Stimulated activated effector memory CD8-positive, alpha-beta T cell treated with anti-CD3 and anti-CD28 coated beads, Interleukin-12 subunit alpha, Interleukin-12 subunit beta, amount 100 ng/mL, for 72 hours (primary cell): Measurements from ENCODE around the gene TOB2.
A peak's percentile ranks its signal among the peaks of the same experiment; 100 is the strongest.

Experiments
- ATAC-seq: fragments of 150-1000 bp; cut with Tn5 transposase; 2 replicates; pipeline ENCODE4 v1.10.0; 2021
- DNase-seq, 2 donors: peaks; one replicate each; pipeline ENCODE4 v3.0.0; 2021 to 2022; ENCODE audit warnings: low spot score in 2 of 2
- H3K27ac Mint-ChIP-seq: one replicate; pipeline ENCODE4 v1.8.0; 2022; ENCODE audit warnings: mild to moderate bottlenecking, mixed read lengths
- H3K36me3 Mint-ChIP-seq: one replicate; pipeline ENCODE4 v1.8.0; 2022; ENCODE audit warnings: mild to moderate bottlenecking, mixed read lengths
- H3K4me1 Mint-ChIP-seq: one replicate; pipeline ENCODE4 v1.8.0; 2022; ENCODE audit warnings: mixed read lengths
- H3K4me3 Mint-ChIP-seq: one replicate; pipeline ENCODE4 v1.8.0; 2022; ENCODE audit warnings: mild to moderate bottlenecking, mixed read lengths
- H3K9me3 Mint-ChIP-seq: one replicate; pipeline ENCODE4 v1.8.0; 2022; ENCODE audit warnings: mixed read lengths

TOB2 gene, protein sequence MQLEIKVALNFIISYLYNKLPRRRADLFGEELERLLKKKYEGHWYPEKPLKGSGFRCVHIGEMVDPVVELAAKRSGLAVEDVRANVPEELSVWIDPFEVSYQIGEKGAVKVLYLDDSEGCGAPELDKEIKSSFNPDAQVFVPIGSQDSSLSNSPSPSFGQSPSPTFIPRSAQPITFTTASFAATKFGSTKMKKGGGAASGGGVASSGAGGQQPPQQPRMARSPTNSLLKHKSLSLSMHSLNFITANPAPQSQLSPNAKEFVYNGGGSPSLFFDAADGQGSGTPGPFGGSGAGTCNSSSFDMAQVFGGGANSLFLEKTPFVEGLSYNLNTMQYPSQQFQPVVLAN

GRCh38 chr22:41446639-41447434, at the start of gene TOB2:
TOB2 (minus strand) TSS chr22:41446801; CDS start chr22:41437345, 9,456 bp downstream.
- ATAC-seq (peak; percentile 80), DNase-seq (peak; percentile 91 to 96)
- no peaks in the 10 kb centered on the region for H3K9me3 Mint-ChIP-seq
- H3K27ac Mint-ChIP-seq, result peak within 1 kb of the TSS; percentile 99
- peaks cover 65% of the 10 kb centered on the region for H3K36me3 Mint-ChIP-seq
- H3K4me1 Mint-ChIP-seq, result peaks cover 17% of the 10 kb centered on the region
- peak within 1 kb of the TSS; percentile 99 for H3K4me3 Mint-ChIP-seq

DNA sequence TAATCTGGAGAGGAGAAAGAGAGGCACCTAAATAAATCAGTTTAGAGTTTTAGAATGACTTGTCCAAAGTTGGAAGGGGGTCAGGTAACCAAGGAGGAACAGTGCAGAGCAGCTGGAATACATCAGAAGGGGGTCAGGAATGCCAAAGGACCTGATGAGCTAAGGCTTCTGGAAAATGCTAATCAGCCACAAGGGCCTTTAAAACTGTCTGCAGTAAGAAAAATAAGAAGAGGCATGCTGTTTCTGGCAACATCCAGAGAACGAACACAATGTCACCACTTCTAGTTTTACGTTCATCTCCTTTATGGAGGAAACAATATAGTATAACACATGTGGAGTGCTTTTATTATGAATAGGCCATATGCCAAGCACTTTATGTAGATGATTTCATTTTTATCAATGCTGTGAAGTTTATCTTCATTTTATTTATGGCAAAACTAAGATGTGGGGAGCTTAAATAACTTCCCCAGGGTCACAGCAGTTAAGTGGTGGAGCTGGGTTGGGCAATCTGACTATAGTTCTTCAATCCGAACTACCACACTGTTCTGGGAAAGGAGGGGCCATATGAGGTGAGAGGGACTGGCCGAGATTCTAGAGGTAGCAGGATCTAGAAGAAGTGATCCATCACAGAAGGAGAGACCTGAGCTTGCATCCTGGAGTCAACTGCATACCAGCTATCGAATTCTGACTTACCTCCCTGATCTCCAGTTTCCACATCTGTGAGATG, 44.9 kb upstream of the TOB2 start:
- no peak for DNase-seq
- Mint-ChIP-seq H3K27ac (peak overlapping the region; percentile 74), H3K9me3 (no peaks in the 10 kb centered on the region)

GRCh38 chr22:41488596-41489385, 42.2 kb upstream of the TOB2 start:
- Mint-ChIP-seq H3K4me1 (peaks cover 45% of the 10 kb centered on the region), H3K36me3 (peaks cover 4% of the 10 kb centered on the region), H3K27ac (peak overlapping the region; percentile 37), H3K9me3 (no peaks in the 10 kb centered on the region), H3K4me3 (no peak overlapping the region)
- ATAC-seq (no peak), DNase-seq (no peak)

More for the DNA sequence above, 44.9 kb upstream of the TOB2 start:
- no peak for ATAC-seq
- Mint-ChIP-seq H3K4me1 (peaks cover 30% of the 10 kb centered on the region), H3K4me3 (no peak overlapping the region), H3K36me3 (no peaks in the 10 kb centered on the region)

DNA sequence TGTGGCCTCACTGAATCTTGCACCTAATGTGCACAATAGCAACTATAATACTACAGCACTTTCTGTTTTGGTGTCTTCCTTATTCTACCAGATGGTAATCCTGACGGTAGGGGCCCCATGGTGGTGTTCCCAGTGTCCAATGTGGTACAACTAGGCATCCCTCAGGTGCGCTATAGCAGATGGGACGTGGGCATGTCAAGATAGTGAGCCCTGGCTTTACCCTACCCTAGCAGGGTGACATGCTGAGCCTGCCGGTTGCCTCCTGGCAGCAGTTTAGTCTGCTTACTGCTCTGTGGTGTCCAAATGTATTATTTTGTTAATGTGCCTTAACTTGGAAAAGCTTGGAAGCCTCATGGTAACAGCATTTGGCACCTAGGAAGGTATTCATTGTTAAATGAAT, 41.5 kb upstream of the TOB2 start:
- H3K4me1 Mint-ChIP-seq, result peaks cover 48% of the 10 kb centered on the region
- H3K9me3 Mint-ChIP-seq, result no peaks in the 10 kb centered on the region
- peaks cover 6% of the 10 kb centered on the region for H3K36me3 Mint-ChIP-seq
- DNase-seq (no peak), ATAC-seq (no peak)
- no peak overlapping the region for H3K4me3 Mint-ChIP-seq
- H3K27ac Mint-ChIP-seq, result no peak overlapping the region

GRCh38 chr22:41487037-41487935, 40.7 kb upstream of the TOB2 start:
- Mint-ChIP-seq H3K4me3 (no peak overlapping the region), H3K4me1 (peaks cover 56% of the 10 kb centered on the region), H3K27ac (peak overlapping the region; percentile 43), H3K9me3 (no peaks in the 10 kb centered on the region), H3K36me3 (peaks cover 10% of the 10 kb centered on the region)
- no peak for DNase-seq
- ATAC-seq, result no peak

DNA sequence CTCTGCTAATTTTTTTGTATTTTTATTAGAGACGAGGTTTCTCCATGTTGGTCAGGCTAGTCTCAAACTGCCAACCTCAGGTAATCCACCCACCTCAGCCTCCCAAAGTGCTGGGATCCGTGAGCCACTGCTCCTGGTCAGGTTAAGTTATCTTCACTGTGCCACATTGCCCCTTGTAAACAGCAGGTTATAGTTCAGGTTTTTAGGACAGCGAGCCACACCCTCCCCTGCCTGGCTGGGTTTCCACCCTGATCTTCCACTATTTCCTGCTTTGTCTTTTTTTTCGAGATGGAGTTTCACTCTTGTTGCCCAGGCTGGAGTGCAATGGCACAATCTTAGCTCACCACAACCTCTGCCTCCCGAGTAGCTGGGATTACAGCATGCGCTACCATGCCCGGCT, 38.4 kb upstream of the TOB2 start:
- ATAC-seq, result no peak
- peaks cover 62% of the 10 kb centered on the region for H3K4me1 Mint-ChIP-seq
- no peak for DNase-seq
- peak overlapping the region; percentile 34 for H3K27ac Mint-ChIP-seq
- no peak overlapping the region for H3K4me3 Mint-ChIP-seq
- H3K36me3 Mint-ChIP-seq, result peaks cover 10% of the 10 kb centered on the region
- H3K9me3 Mint-ChIP-seq, result no peaks in the 10 kb centered on the region

DNA sequence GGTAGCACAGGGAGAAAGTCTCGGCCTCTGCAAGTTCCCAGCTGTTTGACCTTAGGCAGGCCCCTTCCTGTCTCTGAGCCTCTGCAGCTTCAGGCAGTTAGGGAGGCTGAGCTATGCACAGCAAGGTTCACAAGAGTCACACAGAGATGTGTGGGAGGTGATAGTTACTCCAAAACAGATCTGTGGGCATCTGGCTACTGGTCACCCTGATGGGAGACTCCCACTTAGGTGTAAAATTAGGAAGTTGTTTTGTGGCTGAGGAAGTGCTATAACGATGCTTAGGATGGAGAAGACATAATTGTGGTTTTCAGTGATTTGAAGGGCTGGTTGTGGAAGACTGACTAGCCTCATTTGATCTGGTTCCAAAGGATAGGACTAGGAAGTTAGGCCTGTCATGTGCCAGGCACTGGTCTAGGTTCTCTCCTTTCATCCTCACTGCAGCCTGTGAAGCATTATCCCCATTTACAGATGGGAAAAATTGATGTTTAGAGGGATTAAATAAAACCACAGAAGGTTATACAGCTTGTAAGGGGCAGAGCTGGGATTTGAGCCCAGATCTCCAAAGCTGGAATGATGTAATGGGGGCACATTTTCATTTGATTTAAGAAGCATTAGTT, 35.8 kb upstream of the TOB2 start:
- DNase-seq (no peak), ATAC-seq (peak; percentile 37)
- peak overlapping the region; percentile 86 for H3K27ac Mint-ChIP-seq

DNA sequence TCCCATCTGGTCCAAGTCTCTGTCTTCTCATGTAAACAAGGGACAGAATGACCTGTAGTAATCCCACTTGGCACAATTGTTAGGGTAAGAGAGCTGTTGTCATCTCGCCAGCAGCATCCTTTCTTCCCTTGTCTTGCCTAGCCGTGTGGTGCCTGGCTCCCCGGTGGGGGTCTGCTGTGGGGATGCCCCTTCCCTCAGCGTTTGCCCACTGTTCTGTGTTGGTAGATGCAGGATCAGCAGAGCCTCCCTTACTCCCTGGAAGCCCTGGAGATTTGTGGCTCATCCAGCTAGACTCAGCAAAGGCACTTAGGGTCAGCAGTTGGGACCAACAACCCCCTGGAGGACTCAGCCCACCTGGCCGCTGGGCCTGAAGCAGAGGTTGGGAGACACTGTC, 35.3 kb upstream of the TOB2 start:
- ATAC-seq, result no peak
- H3K4me1 Mint-ChIP-seq, result peaks cover 67% of the 10 kb centered on the region

More for the DNA sequence above, 35.8 kb upstream of the TOB2 start:
- no peak overlapping the region for H3K4me3 Mint-ChIP-seq
- H3K36me3 Mint-ChIP-seq, result peaks cover 10% of the 10 kb centered on the region
- peaks cover 71% of the 10 kb centered on the region for H3K4me1 Mint-ChIP-seq
- H3K9me3 Mint-ChIP-seq, result no peaks in the 10 kb centered on the region

GRCh38 chr22:41481131-41481830, 34.7 kb upstream of the TOB2 start:
- H3K4me1 Mint-ChIP-seq, result peaks cover 60% of the 10 kb centered on the region
- DNase-seq, result no peak

More for the DNA sequence above, 35.3 kb upstream of the TOB2 start:
- Mint-ChIP-seq H3K4me3 (no peak overlapping the region), H3K36me3 (peaks cover 10% of the 10 kb centered on the region), H3K9me3 (no peaks in the 10 kb centered on the region), H3K27ac (peak overlapping the region; percentile 86)
- no peak for DNase-seq

DNA sequence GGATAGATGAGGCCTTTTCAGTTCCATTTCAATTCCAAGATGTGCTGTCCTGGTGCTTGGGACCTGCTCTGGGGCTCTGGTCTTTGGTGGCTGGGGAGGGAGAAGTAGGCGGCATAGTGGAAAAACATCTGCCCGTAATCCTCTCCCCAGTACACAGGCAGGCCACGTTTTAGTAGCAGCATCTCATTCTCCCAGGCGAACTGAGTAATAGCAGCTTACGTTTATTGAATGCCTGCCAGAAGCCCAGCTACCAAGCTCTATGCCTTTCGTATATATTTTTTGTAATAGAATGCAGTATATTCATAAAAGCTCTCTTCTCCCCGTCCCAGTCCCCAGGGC, 33.8 kb upstream of the TOB2 start:
- H3K9me3 Mint-ChIP-seq, result no peaks in the 10 kb centered on the region
- H3K4me3 Mint-ChIP-seq, result no peak overlapping the region
- peaks cover 54% of the 10 kb centered on the region for H3K4me1 Mint-ChIP-seq
- peaks cover 16% of the 10 kb centered on the region for H3K36me3 Mint-ChIP-seq
- DNase-seq (no peak), ATAC-seq (no peak)
- no peak overlapping the region for H3K27ac Mint-ChIP-seq

More at GRCh38 chr22:41481131-41481830, 34.7 kb upstream of the TOB2 start:
- H3K27ac Mint-ChIP-seq, result peak overlapping the region; percentile 86
- no peaks in the 10 kb centered on the region for H3K9me3 Mint-ChIP-seq
- H3K36me3 Mint-ChIP-seq, result peaks cover 10% of the 10 kb centered on the region
- H3K4me3 Mint-ChIP-seq, result no peak overlapping the region
- ATAC-seq, result no peak

DNA sequence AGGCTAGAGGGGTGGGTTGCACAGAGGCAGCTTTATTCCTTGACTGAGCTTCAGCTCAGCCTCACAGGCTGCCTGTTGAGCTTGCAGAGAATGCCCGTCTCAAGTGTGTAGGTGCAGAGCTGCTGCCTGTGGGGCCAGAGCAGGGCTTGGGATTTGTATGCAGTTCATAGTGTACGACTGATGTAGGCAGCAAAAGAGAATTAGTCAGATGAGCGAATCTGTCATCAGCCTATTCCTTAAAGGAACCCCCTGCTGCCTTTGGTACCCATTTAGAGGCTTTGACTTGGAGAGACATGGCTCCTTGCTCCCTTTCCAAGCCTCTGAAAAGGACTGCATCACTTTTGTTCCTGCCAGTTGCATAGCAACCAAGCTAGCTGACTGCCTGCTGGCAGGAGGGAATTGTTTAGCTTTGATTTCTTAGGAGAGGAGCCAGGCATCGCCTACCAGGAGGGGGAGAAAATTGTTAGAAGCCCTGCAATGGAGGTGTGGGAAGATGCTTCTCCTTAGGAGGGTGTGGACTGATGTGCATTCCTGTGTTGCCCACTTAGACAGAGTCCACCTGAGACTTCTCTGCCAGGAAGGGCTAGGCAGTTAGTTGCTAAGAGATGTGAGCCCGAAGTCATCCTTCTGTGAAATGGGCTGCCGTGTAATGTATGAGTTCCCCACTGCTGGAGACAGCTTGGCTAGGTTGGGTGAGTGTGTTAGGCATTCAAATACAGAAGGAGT, 33.2 kb upstream of the TOB2 start:
- no peak for ATAC-seq
- no peak overlapping the region for H3K4me3 Mint-ChIP-seq
- peaks cover 16% of the 10 kb centered on the region for H3K36me3 Mint-ChIP-seq
- no peaks in the 10 kb centered on the region for H3K9me3 Mint-ChIP-seq
- peaks cover 54% of the 10 kb centered on the region for H3K4me1 Mint-ChIP-seq
- H3K27ac Mint-ChIP-seq, result peak overlapping the region; percentile 60
- no peak for DNase-seq

DNA sequence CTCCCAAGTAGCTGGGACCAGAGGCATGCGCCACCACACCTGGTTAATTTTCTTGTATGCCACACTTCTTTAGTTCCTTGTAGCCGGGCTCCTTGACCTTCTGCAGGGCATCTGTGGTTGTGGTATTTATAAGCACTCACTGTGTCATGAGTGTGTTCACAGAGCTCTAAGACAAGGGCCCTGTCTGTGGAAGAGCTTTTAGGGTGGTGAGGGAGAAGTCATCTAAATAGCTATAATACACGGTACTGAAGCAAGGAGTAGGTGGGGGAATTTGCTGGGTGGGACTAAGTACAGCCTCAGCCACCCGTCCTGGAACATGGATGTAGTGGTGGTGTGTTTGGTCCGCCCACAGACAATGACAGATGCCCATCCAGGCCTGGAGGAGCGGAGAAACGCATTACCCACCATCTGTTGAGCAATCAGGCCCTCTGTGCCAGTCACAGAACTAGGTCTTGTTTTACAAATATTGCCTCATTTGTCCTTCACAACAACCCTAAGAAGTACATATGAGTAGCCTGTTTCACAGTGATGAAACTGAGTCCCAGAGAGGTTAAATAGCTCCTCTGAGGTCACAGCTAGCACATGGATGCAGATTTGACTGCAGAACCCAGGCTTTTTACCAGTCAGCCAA, 32.4 kb upstream of the TOB2 start:
- peak overlapping the region; percentile 60 for H3K27ac Mint-ChIP-seq
- peaks cover 53% of the 10 kb centered on the region for H3K4me1 Mint-ChIP-seq
- no peak for DNase-seq
- peaks cover 12% of the 10 kb centered on the region for H3K36me3 Mint-ChIP-seq
- no peak overlapping the region for H3K4me3 Mint-ChIP-seq
- H3K9me3 Mint-ChIP-seq, result no peaks in the 10 kb centered on the region
- peak; percentile 48 for ATAC-seq
